IMR-90 (cell line): ENCODE results near the gene HAVCR1. TPM values are rescaled to one million over a fixed set of nuclear protein-coding genes. Genes with fewer than 3 reads are reported as not detected.

Source experiments
- ATAC-seq: fragments of 200-7000 bp; cut with Tn5 transposase; 2 replicates; pipeline ENCODE4 v1.9.1; 2020; ENCODE audit warnings: low read depth, mild to moderate bottlenecking, moderate library complexity
- BruUV-seq: library from RNA; stranded (reverse); fragments of 400-500 nt; replicated peaks from 2 replicates; lab custom pipeline; 2021; lab: Mats Ljungman, UMichigan
- CTCF ChIA-PET: fragments of 300-600 bp; formaldehyde crosslinking; extraction: SDS; loops from one replicate; lab custom pipeline; 2021; ENCODE audit warnings: antibody characterized with exemption; lab: Yijun Ruan, JAX
- POLR2A ChIA-PET: fragments of 300-600 bp; sonication (Branson Sonifier 250); formaldehyde crosslinking; loops from one replicate; lab custom pipeline; 2022; ENCODE audit warnings: antibody characterized with exemption; ENCODE audit not compliant: unreplicated experiment; lab: Charles Lee
- DNase-seq: peaks from one replicate; pipeline ENCODE4 v3.0.0; 2013
- H2AFZ ChIP-seq: replicated peaks from 2 replicates; pipeline ENCODE3; 2013; ENCODE audit warnings: low read length, mild to moderate bottlenecking; ENCODE audit not compliant: poor library complexity
- H2AK5ac ChIP-seq: 2 replicates; pipeline ENCODE4 v1.6.1; 2013; ENCODE audit warnings: low read depth, low read length, inconsistent platforms
- H2AK9ac ChIP-seq: replicated peaks from 2 replicates; pipeline ENCODE3; 2013; ENCODE audit warnings: mild to moderate bottlenecking, low read depth, low read length, moderate library complexity; ENCODE audit not compliant: poor library complexity
- H2BK120ac ChIP-seq: 2 replicates; pipeline ENCODE4 v1.6.1; 2013; ENCODE audit warnings: low read depth, low read length, inconsistent platforms
- H2BK15ac ChIP-seq: 3 replicates; pipeline ENCODE4 v1.6.1; 2013; ENCODE audit warnings: low read depth, low read length, inconsistent platforms
- H2BK20ac ChIP-seq: 2 replicates; pipeline ENCODE4 v1.6.1; 2013; ENCODE audit warnings: low read depth, mild to moderate bottlenecking, inconsistent platforms, low read length, moderate library complexity
- H2BK5ac ChIP-seq: 2 replicates; pipeline ENCODE4 v1.6.1; 2013; ENCODE audit warnings: mild to moderate bottlenecking, low read depth, low read length, inconsistent platforms; ENCODE audit not compliant: poor library complexity, severe bottlenecking
- H3K14ac ChIP-seq: replicated peaks from 2 replicates; pipeline ENCODE4 v1.6.1; 2013; ENCODE audit warnings: low read depth, low read length, inconsistent platforms
- H3K18ac ChIP-seq: 2 replicates; pipeline ENCODE4 v1.6.1; 2013; ENCODE audit warnings: low read depth, low read length, control low read depth
- H3K23ac ChIP-seq: 2 replicates; pipeline ENCODE4 v1.6.1; 2013; ENCODE audit warnings: low read depth, low read length, inconsistent platforms
- H3K27ac ChIP-seq: 2 replicates; pipeline ENCODE4 v1.5.1; 2013; ENCODE audit warnings: mild to moderate bottlenecking, control low read depth, low read length; ENCODE audit not compliant: insufficient read depth
- H3K27me3 ChIP-seq: 2 replicates; pipeline ENCODE4 v1.6.1; 2013; ENCODE audit warnings: low read length; ENCODE audit not compliant: control insufficient read depth, insufficient read depth
- H3K36me3 ChIP-seq: 2 replicates; pipeline ENCODE4 v1.6.1; 2013; ENCODE audit warnings: low read length, mixed read lengths; ENCODE audit not compliant: control insufficient read depth, insufficient read depth
- H3K4ac ChIP-seq: 2 replicates; pipeline ENCODE4 v1.6.1; 2013; ENCODE audit warnings: low read depth, low read length, inconsistent platforms
- H3K4me1 ChIP-seq: 2 replicates; pipeline ENCODE4 v1.6.1; 2013; ENCODE audit warnings: low read length, mixed read lengths; ENCODE audit not compliant: control insufficient read depth, insufficient read depth
- H3K4me2 ChIP-seq: 2 replicates; pipeline ENCODE4 v1.6.1; 2013; ENCODE audit warnings: low read depth, mild to moderate bottlenecking, control low read depth, low read length, moderate library complexity
- H3K4me3 ChIP-seq: 2 replicates; pipeline ENCODE4 v1.5.1; 2013; ENCODE audit warnings: low read depth, mild to moderate bottlenecking, control low read depth, low read length, moderate library complexity; ENCODE audit not compliant: insufficient read depth
- H3K56ac ChIP-seq: 2 replicates; pipeline ENCODE4 v1.6.1; 2013; ENCODE audit warnings: low read length, inconsistent platforms; ENCODE audit not compliant: insufficient read depth; ENCODE audit errors: extremely low read depth
- H3K79me1 ChIP-seq, 2 experiments: 2 replicates each; pipeline ENCODE4 v1.6.1; 2013; ENCODE audit warnings: low read length in 2 of 2, inconsistent platforms in 1 of 2, low read depth in 1 of 2
- H3K9ac ChIP-seq: 2 replicates; pipeline ENCODE4 v1.6.1; 2013; ENCODE audit warnings: low read depth, low read length, control low read depth
- H3K9me1 ChIP-seq: 2 replicates; pipeline ENCODE4 v1.6.1; 2013; ENCODE audit warnings: low read length, inconsistent platforms; ENCODE audit not compliant: insufficient read depth
- H3K9me3 ChIP-seq: 2 replicates; pipeline ENCODE4 v1.6.1; 2013; ENCODE audit warnings: low read length; ENCODE audit not compliant: control insufficient read depth, insufficient read depth
- H4K20me1 ChIP-seq: 2 replicates; pipeline ENCODE4 v1.6.1; 2013; ENCODE audit warnings: low read length, inconsistent platforms; ENCODE audit not compliant: insufficient read depth
- H4K5ac ChIP-seq: 2 replicates; pipeline ENCODE4 v1.6.1; 2013; ENCODE audit warnings: mild to moderate bottlenecking, low read depth, low read length, control low read depth
- H4K8ac ChIP-seq, 2 experiments: 2 replicates each; pipeline ENCODE4 v1.6.1; 2013; ENCODE audit warnings: low read depth in 2 of 2, low read length in 2 of 2, control low read depth in 1 of 2, inconsistent platforms in 1 of 2
- H4K91ac ChIP-seq: 2 replicates; pipeline ENCODE4 v1.6.1; 2013; ENCODE audit warnings: low read depth, low read length, inconsistent platforms; ENCODE audit not compliant: insufficient read depth
- BHLHE40 ChIP-seq: fragments of 150-350 bp; IDR thresholded peaks from 2 replicates; pipeline ENCODE4 v1.6.1; 2016; ENCODE audit warnings: mild to moderate bottlenecking, low read depth, low read length
- CEBPB ChIP-seq: IDR thresholded peaks from 2 replicates; pipeline ENCODE4 v1.6.1; 2012; ENCODE audit warnings: low read depth, low read length, improper control_type of control experiment
- CHD1 ChIP-seq: IDR thresholded peaks from 2 replicates; pipeline ENCODE4 v1.6.1; 2012; ENCODE audit warnings: low read depth, low read length, improper control_type of control experiment
- FOS ChIP-seq: fragments of 150-350 bp; IDR thresholded peaks from 2 replicates; pipeline ENCODE4 v1.6.1; 2016; ENCODE audit warnings: low read depth, low read length
- MAFK ChIP-seq: IDR thresholded peaks from 2 replicates; pipeline ENCODE4 v1.6.1; 2012; ENCODE audit warnings: low read depth, low read length, improper control_type of control experiment
- MXI1 ChIP-seq: IDR thresholded peaks from 2 replicates; pipeline ENCODE4 v1.6.1; 2012; ENCODE audit warnings: low read depth, mild to moderate bottlenecking, low read length, moderate library complexity, borderline replicate concordance
- NFE2L2 ChIP-seq: fragments of 150-350 bp; IDR thresholded peaks from 2 replicates; pipeline ENCODE4 v1.6.1; 2016; ENCODE audit warnings: low read depth, mild to moderate bottlenecking, low read length
- POLR2A ChIP-seq: IDR thresholded peaks from 2 replicates; pipeline ENCODE4 v1.6.1; 2012; ENCODE audit warnings: mild to moderate bottlenecking, low read depth, low read length
- RAD21 ChIP-seq: IDR thresholded peaks from 2 replicates; pipeline ENCODE4 v1.6.1; 2012; ENCODE audit warnings: low read length, improper control_type of control experiment
- RCOR1 ChIP-seq: IDR thresholded peaks from 2 replicates; pipeline ENCODE4 v1.6.1; 2012; ENCODE audit warnings: mild to moderate bottlenecking, low read length, improper control_type of control experiment; ENCODE audit not compliant: insufficient replicate concordance
- RFX5 ChIP-seq: IDR thresholded peaks from 2 replicates; pipeline ENCODE4 v1.8.0; 2012; ENCODE audit warnings: low read depth, mild to moderate bottlenecking, low read length, moderate library complexity
- WGBS, 2 experiments: methylation state at CpG; one replicate each; pipeline versions ENCODE4 v1.1.5 to v1.1.7; 2013; ENCODE audit warnings: missing lambda C conversion rate in 2 of 2; ENCODE audit not compliant: insufficient read length in 1 of 2; ENCODE audit errors: extremely low coverage in 2 of 2; 5-methylcytosine and 5-hydroxymethylcytosine counted together
- dilution Hi-C: fragments of 300-500 bp; cut with HindIII; formaldehyde crosslinking; loops from one replicate; pipeline ENCODE4 v1.14.3; 2018; ENCODE audit warnings: low sequenced_read_pairs; ENCODE audit not compliant: unreplicated experiment
- in situ Hi-C: fragments of 300-500 bp; cut with MboI; formaldehyde crosslinking; loops from 3 replicates; pipeline ENCODE4 v1.14.3; 2019; ENCODE audit warnings: low sequenced_read_pairs, inconsistent platforms, mixed read lengths
- intact Hi-C: fragments of 100-400 bp; cut with micrococcal nuclease; formaldehyde crosslinking; loops from 2 replicates; pipeline ENCODE4 v1.10.0; 2022
- polyA plus RNA-seq, 3 experiments: library from polyadenylated mRNA; depleted of rRNA; stranded (reverse); fragments of >200 nt; gene quantifications; 2 replicates each; pipeline ENCODE4 v1.2.3, GENCODE V29; 2012; ENCODE audit warnings: low replicate concordance in 1 of 3
- total RNA-seq: library from RNA; depleted of rRNA; stranded (reverse); fragments of >200 nt; gene quantifications from 2 replicates; pipeline ENCODE4 v1.2.3, GENCODE V29; 2012

Gene HAVCR1
- total and polyA plus RNA-seq, 2 of the 4 experiments (the other 2 are of a cell fraction) = not detected

DNA sequence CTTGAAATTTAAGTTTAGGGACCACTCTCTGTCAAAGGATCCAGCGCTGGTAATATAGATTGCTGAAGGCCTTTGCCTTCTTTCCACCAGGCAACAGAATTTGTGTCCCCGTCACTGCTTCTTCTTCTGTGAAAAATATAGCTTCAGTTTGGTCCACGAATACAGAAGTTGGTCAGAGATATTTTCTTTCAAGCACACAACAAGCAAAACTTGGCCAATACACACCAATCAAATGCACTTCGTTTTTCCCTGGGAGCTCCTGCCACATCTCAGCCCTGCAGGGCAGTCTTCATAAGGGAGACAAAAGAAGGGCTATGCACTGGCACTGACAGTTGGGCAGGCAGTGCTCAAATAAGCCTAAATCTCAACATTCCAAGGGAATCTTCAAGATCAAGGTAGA, 27.0 kb upstream of the HAVCR1 start:
- H3K14ac ChIP-seq = no peak overlapping the region
- H3K18ac ChIP-seq = no peak overlapping the region
- H2AK5ac ChIP-seq = no peak overlapping the region
- DNase-seq = no peak
- H3K4me2 ChIP-seq = no peak overlapping the region
- no peaks in the 10 kb centered on the region for H3K9me3 ChIP-seq
- H4K20me1 ChIP-seq = no peaks in the 10 kb centered on the region
- intact Hi-C loops (no loop called here), in situ Hi-C loops (no loop called here), dilution Hi-C loops (no loop called here)
- no peak overlapping the region for H2BK120ac ChIP-seq
- no peaks in the 10 kb centered on the region for H3K27me3 ChIP-seq
- no peak overlapping the region for H2AFZ ChIP-seq
- H3K4me3 ChIP-seq = no peak overlapping the region
- no peaks in the 10 kb centered on the region for H3K9me1 ChIP-seq
- H4K8ac ChIP-seq = no peak overlapping the region
- no peak for ATAC-seq
- ChIA-PET POLR2A (no interaction called here), CTCF (no interaction called here)
- no peaks in the 10 kb centered on the region for H3K4me1 ChIP-seq
- TF ChIP-seq MXI1 = no peak
- no peak for TF ChIP-seq RAD21
- TF ChIP-seq CEBPB = no peak
- TF ChIP-seq FOS = no peak
- TF ChIP-seq MAFK = no peak
- no peak for TF ChIP-seq BHLHE40
- no peak for TF ChIP-seq RFX5
- no peak for TF ChIP-seq POLR2A
- TF ChIP-seq CHD1 = no peak
- TF ChIP-seq RCOR1 = no peak
- no peak for TF ChIP-seq NFE2L2
- H2BK20ac ChIP-seq = no peak overlapping the region
- no peak overlapping the region for H2BK5ac ChIP-seq
- no peak overlapping the region for H3K9ac ChIP-seq
- BruUV-seq = no TSS peak
- H4K5ac ChIP-seq = no peak overlapping the region
- no peak overlapping the region for H3K23ac ChIP-seq
- H3K27ac ChIP-seq = no peak overlapping the region
- no peak overlapping the region for H4K91ac ChIP-seq
- no peak overlapping the region for H2AK9ac ChIP-seq
- H2BK15ac ChIP-seq = no peak overlapping the region
- 80% methylated on average over 1 of the region's 4 CpGs; no CpG with 5 or more reads in 1 of the 2 experiments for WGBS, 2 experiments
- no peak overlapping the region for H3K56ac ChIP-seq
- no peaks in the 10 kb centered on the region for H3K36me3 ChIP-seq
- no peak overlapping the region for H3K4ac ChIP-seq
- H3K79me1 ChIP-seq = no peaks in the 10 kb centered on the region
